ENCODE data around the gene RAB43. TPM values are rescaled to one million over a fixed set of nuclear protein-coding genes. Genes with fewer than 3 reads are reported as not detected.

The RAB43 gene
- total RNA-seq, 1 experiment from 2014 or later: 13.5 TPM

GRCh38 chr3:129107793-129108192, 13.8 kb downstream of the RAB43 start:
- intact Hi-C loops (cut with micrococcal nuclease): no loop called here
- no peak for TF ChIP-seq SIN3A (IDR thresholded peaks at IDR 0.05; ENCODE audit: low read depth)
- TF ChIP-seq, protein P1, sequence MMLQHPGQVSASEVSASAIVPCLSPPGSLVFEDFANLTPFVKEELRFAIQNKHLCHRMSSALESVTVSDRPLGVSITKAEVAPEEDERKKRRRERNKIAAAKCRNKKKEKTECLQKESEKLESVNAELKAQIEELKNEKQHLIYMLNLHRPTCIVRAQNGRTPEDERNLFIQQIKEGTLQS (IDR thresholded peaks at IDR 0.05): no peak
- TF ChIP-seq RAD21 (IDR thresholded peaks at IDR 0.05; ENCODE audit: low read depth): no peak
- TF ChIP-seq CEBPB (IDR thresholded peaks at IDR 0.05; ENCODE audit: low read depth): no peak
- TF ChIP-seq EZH2phosphoT487 (IDR thresholded peaks at IDR 0.05; ENCODE audit: borderline replicate concordance): no peak
- no peak for TF ChIP-seq TCF7L2 (IDR thresholded peaks at IDR 0.05; ENCODE audit: borderline replicate concordance, extremely low read depth, insufficient read depth, insufficient read length)
- no peak for TF ChIP-seq MAX (IDR thresholded peaks at IDR 0.05)
- no peak for TF ChIP-seq SRF (IDR thresholded peaks at IDR 0.05; ENCODE audit: low read depth)
- no peak for TF ChIP-seq POLR2A (IDR thresholded peaks at IDR 0.05; ENCODE audit: borderline replicate concordance, extremely low read depth, insufficient read depth, insufficient read length)
- TF ChIP-seq, protein P2, sequence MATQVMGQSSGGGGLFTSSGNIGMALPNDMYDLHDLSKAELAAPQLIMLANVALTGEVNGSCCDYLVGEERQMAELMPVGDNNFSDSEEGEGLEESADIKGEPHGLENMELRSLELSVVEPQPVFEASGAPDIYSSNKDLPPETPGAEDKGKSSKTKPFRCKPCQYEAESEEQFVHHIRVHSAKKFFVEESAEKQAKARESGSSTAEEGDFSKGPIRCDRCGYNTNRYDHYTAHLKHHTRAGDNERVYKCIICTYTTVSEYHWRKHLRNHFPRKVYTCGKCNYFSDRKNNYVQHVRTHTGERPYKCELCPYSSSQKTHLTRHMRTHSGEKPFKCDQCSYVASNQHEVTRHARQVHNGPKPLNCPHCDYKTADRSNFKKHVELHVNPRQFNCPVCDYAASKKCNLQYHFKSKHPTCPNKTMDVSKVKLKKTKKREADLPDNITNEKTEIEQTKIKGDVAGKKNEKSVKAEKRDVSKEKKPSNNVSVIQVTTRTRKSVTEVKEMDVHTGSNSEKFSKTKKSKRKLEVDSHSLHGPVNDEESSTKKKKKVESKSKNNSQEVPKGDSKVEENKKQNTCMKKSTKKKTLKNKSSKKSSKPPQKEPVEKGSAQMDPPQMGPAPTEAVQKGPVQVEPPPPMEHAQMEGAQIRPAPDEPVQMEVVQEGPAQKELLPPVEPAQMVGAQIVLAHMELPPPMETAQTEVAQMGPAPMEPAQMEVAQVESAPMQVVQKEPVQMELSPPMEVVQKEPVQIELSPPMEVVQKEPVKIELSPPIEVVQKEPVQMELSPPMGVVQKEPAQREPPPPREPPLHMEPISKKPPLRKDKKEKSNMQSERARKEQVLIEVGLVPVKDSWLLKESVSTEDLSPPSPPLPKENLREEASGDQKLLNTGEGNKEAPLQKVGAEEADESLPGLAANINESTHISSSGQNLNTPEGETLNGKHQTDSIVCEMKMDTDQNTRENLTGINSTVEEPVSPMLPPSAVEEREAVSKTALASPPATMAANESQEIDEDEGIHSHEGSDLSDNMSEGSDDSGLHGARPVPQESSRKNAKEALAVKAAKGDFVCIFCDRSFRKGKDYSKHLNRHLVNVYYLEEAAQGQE (IDR thresholded peaks at IDR 0.05; ENCODE audit: low read depth): no peak
- TF ChIP-seq JUND (IDR thresholded peaks at IDR 0.05): no peak
- no peak for TF ChIP-seq YY1 (IDR thresholded peaks at IDR 0.05; ENCODE audit: extremely low read depth, insufficient replicate concordance, low read depth, low read length)
- TF ChIP-seq CBX3 (IDR thresholded peaks at IDR 0.05; ENCODE audit: low read depth): no peak
- no peak for TF ChIP-seq SP1 (IDR thresholded peaks at IDR 0.05; ENCODE audit: low read depth)
- no peak for TF ChIP-seq CTCF (IDR thresholded peaks at IDR 0.05 in 2 of 3, conservative IDR thresholded peaks at IDR 0.05 in 1 of 3; ENCODE audit: borderline replicate concordance in 1 of 3, insufficient read depth in 1 of 3, low read depth in 2 of 3, low read length in 2 of 3)

More at GRCh38 chr3:129107793-129108192, 13.8 kb downstream of the RAB43 start:
- H3K9ac ChIP-seq (ENCODE audit: low read length): no peak overlapping the region
- H3K4me3 ChIP-seq (replicated peaks in 1 of 2; ENCODE audit: low read depth in 1 of 2, low read length in 2 of 2): no peak overlapping the region
- ChIA-PET CTCF (no interaction called here), RAD21 (ENCODE audit: low non-redundant PET in 1 of 2, low total read pairs in 2 of 2, uncharacterized antibody in 2 of 2, unreplicated experiment in 2 of 2) (no interaction called here), POLR2A (no interaction called here)
- H3K4me1 ChIP-seq (ENCODE audit: control insufficient read depth in 1 of 2, insufficient read depth in 2 of 2, low read length in 2 of 2): no peaks in the 10 kb centered on the region
- ATAC-seq (no peak), DNase-seq (ENCODE audit: low read depth, low spot score) (no peak)
- H3K27me3 ChIP-seq (ENCODE audit: insufficient read depth, low read length): no peaks in the 10 kb centered on the region
- H3K9me2 ChIP-seq (ENCODE audit: insufficient read depth): no peaks in the 10 kb centered on the region
- H3K9me3 ChIP-seq (ENCODE audit: control insufficient read depth in 1 of 2, insufficient read depth in 1 of 2, low read depth in 1 of 2, low read length in 2 of 2): no peaks in the 10 kb centered on the region
- no TSS peak for BruUV-seq (replicated peaks)
- no peak overlapping the region for H2AFZ ChIP-seq (ENCODE audit: low read depth, low read length, poor library complexity, severe bottlenecking)
- no peaks in the 10 kb centered on the region for H3K36me3 ChIP-seq (ENCODE audit: control insufficient read depth in 1 of 2, insufficient read depth in 2 of 2, low read length in 2 of 2)
- H4K20me1 ChIP-seq (ENCODE audit: insufficient read depth): no peaks in the 10 kb centered on the region
- no peaks in the 10 kb centered on the region for H3K79me2 ChIP-seq (ENCODE audit: insufficient read depth, low read length)
- no peak overlapping the region for H3K4me2 ChIP-seq (ENCODE audit: low read length)
- H3K27ac ChIP-seq (ENCODE audit: low read depth, low read length): no peak overlapping the region
